AG10803 (cell line): Measurements from ENCODE around the gene PPP2R5B.

ENCODE experiments used
- DNase-seq: peaks from one replicate; pipeline ENCODE4 v3.0.0; 2010; ENCODE audit warnings: low read depth
- H3K4me3 ChIP-seq: 2 replicates; pipeline ENCODE4 v1.5.1; 2011; ENCODE audit warnings: mild to moderate bottlenecking, low read length, control low read depth
- CTCF ChIP-seq: conservative IDR thresholded peaks from 2 replicates; pipeline ENCODE4 v1.5.1; 2011; ENCODE audit warnings: mild to moderate bottlenecking, low read length, control low read depth, inconsistent platforms

Gene PPP2R5B

GRCh38 chr11:64894812-64895452 lies 29.6 kb upstream of the PPP2R5B start:
- no peak for DNase-seq
- TF ChIP-seq CTCF: no peak

GRCh38 chr11:64896448-64897022 lies 28.0 kb upstream of the PPP2R5B start:
- H3K4me3 ChIP-seq: no peak overlapping the region
- TF ChIP-seq CTCF: no peak
- no peak for DNase-seq

More at GRCh38 chr11:64894812-64895452, 29.6 kb upstream of the PPP2R5B start:
- H3K4me3 ChIP-seq: no peak overlapping the region

GRCh38 chr11:64897381-64898075 lies 27.0 kb upstream of the PPP2R5B start:
- no peak for DNase-seq
- no peak overlapping the region for H3K4me3 ChIP-seq
- no peak for TF ChIP-seq CTCF

GRCh38 chr11:64898076-64898445 lies 26.4 kb upstream of the PPP2R5B start:
- no peak overlapping the region for H3K4me3 ChIP-seq
- no peak for DNase-seq
- no peak for TF ChIP-seq CTCF

- H3K4me3 ChIP-seq: no peak overlapping the region
- no peak for DNase-seq
- TF ChIP-seq CTCF: no peak
Observed at GRCh38 chr11:64898541-64898940, 25.9 kb upstream of the PPP2R5B start.

- DNase-seq: no peak
- TF ChIP-seq CTCF: no peak
- no peak overlapping the region for H3K4me3 ChIP-seq
Observed at GRCh38 chr11:64900263-64900678, 24.2 kb upstream of the PPP2R5B start.

- DNase-seq: no peak
- H3K4me3 ChIP-seq: no peak overlapping the region
- no peak for TF ChIP-seq CTCF
Observed at GRCh38 chr11:64900774-64901173, 23.7 kb upstream of the PPP2R5B start.
